Immature natural killer cell (primary cell): Measurements from ENCODE around the gene RHOBTB3. TPM values are rescaled to one million over a fixed set of nuclear protein-coding genes. Genes with fewer than 3 reads are reported as not detected.
A peak's percentile ranks its signal among the peaks of the same experiment; 100 is the strongest.

Experiments used
- DNase-seq, 3 donors: peaks; one replicate each; pipeline ENCODE4 v3.0.0; 2022; ENCODE audit warnings: mixed read lengths in 1 of 3
- H3K27ac Mint-ChIP-seq, 6 donors: one replicate each; pipeline ENCODE4 v1.8.0; 2020; ENCODE audit warnings: mixed read lengths in 6 of 6, mild to moderate bottlenecking in 5 of 6, inconsistent platforms in 4 of 6, moderate library complexity in 3 of 6
- H3K27me3 Mint-ChIP-seq, 3 donors: one replicate each; pipeline ENCODE4 v1.8.0; 2020 to 2021; ENCODE audit warnings: low read depth in 3 of 3, mild to moderate bottlenecking in 3 of 3, mixed read lengths in 3 of 3, moderate library complexity in 3 of 3, inconsistent platforms in 1 of 3
- H3K36me3 Mint-ChIP-seq, 3 donors: one replicate each; pipeline ENCODE4 v1.8.0; 2020; ENCODE audit warnings: mixed read lengths in 3 of 3, inconsistent platforms in 2 of 3, mild to moderate bottlenecking in 2 of 3
- H3K4me1 Mint-ChIP-seq, 2 donors: one replicate each; pipeline ENCODE4 v1.8.0; 2020; ENCODE audit warnings: inconsistent platforms in 2 of 2, mild to moderate bottlenecking in 2 of 2, mixed read lengths in 2 of 2, moderate library complexity in 1 of 2
- H3K4me3 Mint-ChIP-seq, 5 donors: one replicate each; pipeline ENCODE4 v1.8.0; 2020; ENCODE audit warnings: mild to moderate bottlenecking in 5 of 5, mixed read lengths in 5 of 5, inconsistent platforms in 3 of 5, moderate library complexity in 3 of 5
- H3K9me3 Mint-ChIP-seq, 6 donors: one replicate each; pipeline ENCODE4 v1.8.0; 2020; ENCODE audit warnings: mild to moderate bottlenecking in 6 of 6, mixed read lengths in 6 of 6, inconsistent platforms in 4 of 6, moderate library complexity in 3 of 6
- polyA plus RNA-seq, 3 donors: library from polyadenylated mRNA; unstranded; fragments of 300-500 nt; fragmentation: Illumina TruSeq; gene quantifications; one replicate each; pipeline ENCODE4 v1.2.3, GENCODE V29; 2021

RHOBTB3 gene
- polyA plus RNA-seq, 3 donors from 2014 or later: 22.9 to 44.6 (median 25.7) TPM

GRCh38 chr5:95821110-95822021 lies 90.2 kb downstream of the RHOBTB3 start:
- H3K4me3 Mint-ChIP-seq: peak overlapping the region; percentile 98 to 100 (median 98)
- peak overlapping the region; percentile 88 to 99 (median 95) for H3K27ac Mint-ChIP-seq
- no peaks in the 10 kb centered on the region for H3K9me3 Mint-ChIP-seq
- peaks cover 4 to 7% (median 4%) of the 10 kb centered on the region in 3 donors for H3K36me3 Mint-ChIP-seq
- H3K4me1 Mint-ChIP-seq: peaks cover 81 to 87% of the 10 kb centered on the region in 2 donors
- H3K27me3 Mint-ChIP-seq: peaks cover 3 to 6% (median 5%) of the 10 kb centered on the region in 3 donors
- no peak for DNase-seq

GRCh38 chr5:95822043-95822541 lies 91.0 kb downstream of the RHOBTB3 start:
- peak overlapping the region; percentile 98 to 100 (median 98) for H3K4me3 Mint-ChIP-seq
- H3K27ac Mint-ChIP-seq: peak overlapping the region; percentile 88 to 99 (median 95)
- peaks cover 3 to 7% (median 5%) of the 10 kb centered on the region in 3 donors for H3K27me3 Mint-ChIP-seq
- H3K4me1 Mint-ChIP-seq: peaks cover 73 to 79% of the 10 kb centered on the region in 2 donors
- DNase-seq: peak in 2 of 3 donors; percentile 37 to 43
- H3K36me3 Mint-ChIP-seq: peaks cover 0 to under 1% (median 0%) of the 10 kb centered on the region in 3 donors
- H3K9me3 Mint-ChIP-seq: no peaks in the 10 kb centered on the region

- Mint-ChIP-seq H3K36me3 (no peaks in the 10 kb centered on the region), H3K27me3 (peaks cover 0 to 10% (median 5%) of the 10 kb centered on the region in 3 donors), H3K9me3 (no peaks in the 10 kb centered on the region), H3K4me3 (peak within 1 kb of the TSS; percentile 98 to 100 (median 98)), H3K27ac (peak within 1 kb of the TSS; percentile 88 to 99 (median 95)), H3K4me1 (peaks cover 68 to 74% of the 10 kb centered on the region in 2 donors)
- DNase-seq: peak; percentile 51 to 58 (median 55)
These were observed 91.5 kb downstream of the RHOBTB3 start, which contains the start of gene GLRX for GRCh38 chr5:95822542-95823181. Gene GLRX (minus strand): TSS chr5:95822726. CDS start chr5:95822662, 64 bp downstream.

- peak in 1 of 3 donors; percentile 31 for DNase-seq
- no peaks in the 10 kb centered on the region for H3K9me3 Mint-ChIP-seq
- H3K27me3 Mint-ChIP-seq: peaks cover 0 to 10% (median 5%) of the 10 kb centered on the region in 3 donors
- H3K4me1 Mint-ChIP-seq: peaks cover 62 to 68% of the 10 kb centered on the region in 2 donors
- H3K27ac Mint-ChIP-seq: peak overlapping the region; percentile 88 to 99 (median 95)
- no peaks in the 10 kb centered on the region for H3K36me3 Mint-ChIP-seq
- H3K4me3 Mint-ChIP-seq: peak overlapping the region; percentile 98 to 100 (median 98)
These were observed 92.1 kb downstream of the RHOBTB3 start for GRCh38 chr5:95823218-95823737.

GRCh38 chr5:95823738-95824609 lies 92.8 kb downstream of the RHOBTB3 start:
- Mint-ChIP-seq H3K27me3 (peaks cover 0 to 10% (median 3%) of the 10 kb centered on the region in 3 donors), H3K27ac (peak overlapping the region; percentile 88 to 99 (median 95)), H3K4me3 (peak overlapping the region; percentile 98 to 100 (median 98)), H3K4me1 (peaks cover 55 to 61% of the 10 kb centered on the region in 2 donors), H3K36me3 (no peaks in the 10 kb centered on the region), H3K9me3 (no peaks in the 10 kb centered on the region)
- DNase-seq: peak; percentile 75 to 76 (median 76)

- H3K36me3 Mint-ChIP-seq: no peaks in the 10 kb centered on the region
- peak overlapping the region; percentile 98 to 100 (median 98) for H3K4me3 Mint-ChIP-seq
- peaks cover 0 to 7% (median 3%) of the 10 kb centered on the region in 3 donors for H3K27me3 Mint-ChIP-seq
- peak in 1 of 3 donors; percentile 28 for DNase-seq
- peaks cover 47 to 54% of the 10 kb centered on the region in 2 donors for H3K4me1 Mint-ChIP-seq
- peak overlapping the region; percentile 88 to 99 (median 95) for H3K27ac Mint-ChIP-seq
- H3K9me3 Mint-ChIP-seq: no peaks in the 10 kb centered on the region
These were observed 93.6 kb downstream of the RHOBTB3 start for GRCh38 chr5:95824747-95825146.

- Mint-ChIP-seq H3K4me1 (peaks cover 43 to 54% of the 10 kb centered on the region in 2 donors), H3K4me3 (peak overlapping the region; percentile 51 to 98 (median 62)), H3K27ac (peak overlapping the region; percentile 83 to 90 (median 86)), H3K9me3 (no peaks in the 10 kb centered on the region), H3K36me3 (no peaks in the 10 kb centered on the region), H3K27me3 (peaks cover 0 to 7% (median 3%) of the 10 kb centered on the region in 3 donors)
- DNase-seq: no peak
These were observed 94.4 kb downstream of the RHOBTB3 start for GRCh38 chr5:95825495-95825894.

- peaks cover 0 to 7% (median 0%) of the 10 kb centered on the region in 3 donors for H3K27me3 Mint-ChIP-seq
- H3K4me1 Mint-ChIP-seq: peaks cover 34 to 45% of the 10 kb centered on the region in 2 donors
- H3K36me3 Mint-ChIP-seq: no peaks in the 10 kb centered on the region
- H3K4me3 Mint-ChIP-seq: no peak overlapping the region
- peak overlapping the region in 4 of 6 donors; percentile 3 to 37 (median 34) for H3K27ac Mint-ChIP-seq
- DNase-seq: no peak
- no peaks in the 10 kb centered on the region for H3K9me3 Mint-ChIP-seq
These were observed 96.1 kb downstream of the RHOBTB3 start for GRCh38 chr5:95826949-95827891.

GRCh38 chr5:95827892-95828246 lies 96.7 kb downstream of the RHOBTB3 start:
- peaks cover 31 to 45% of the 10 kb centered on the region in 2 donors for H3K4me1 Mint-ChIP-seq
- no peak overlapping the region for H3K4me3 Mint-ChIP-seq
- no peak for DNase-seq
- no peaks in the 10 kb centered on the region for H3K36me3 Mint-ChIP-seq
- peaks cover 0 to 7% (median 1%) of the 10 kb centered on the region in 3 donors for H3K27me3 Mint-ChIP-seq
- no peaks in the 10 kb centered on the region for H3K9me3 Mint-ChIP-seq
- H3K27ac Mint-ChIP-seq: peak overlapping the region in 4 of 6 donors; percentile 3 to 37 (median 34)

GRCh38 chr5:95830226-95830625 lies 99.1 kb downstream of the RHOBTB3 start:
- Mint-ChIP-seq H3K36me3 (no peaks in the 10 kb centered on the region), H3K4me3 (no peak overlapping the region), H3K27ac (peak overlapping the region in 2 of 6 donors; percentile 15 to 66), H3K27me3 (peaks cover 1 to 3% (median 3%) of the 10 kb centered on the region in 3 donors), H3K9me3 (peaks cover 0 to 2% (median 0%) of the 10 kb centered on the region in 6 donors), H3K4me1 (peaks cover 26 to 46% of the 10 kb centered on the region in 2 donors)
- no peak for DNase-seq

- Mint-ChIP-seq H3K9me3 (peaks cover 0 to 2% (median 0%) of the 10 kb centered on the region in 6 donors), H3K4me3 (peak overlapping the region in 4 of 5 donors; percentile 3 to 34 (median 30)), H3K4me1 (peaks cover 35 to 54% of the 10 kb centered on the region in 2 donors), H3K27me3 (peaks cover 0 to 3% (median 1%) of the 10 kb centered on the region in 3 donors), H3K36me3 (no peaks in the 10 kb centered on the region), H3K27ac (peak overlapping the region in 3 of 6 donors; percentile 45 to 78 (median 57))
- no peak for DNase-seq
These were observed 101.5 kb downstream of the RHOBTB3 start for GRCh38 chr5:95832664-95833063.
